HUDEP-2 (cell line): ENCODE measurements around the gene ARMH3.
"Not testable (repeated sequence)": the region's sequence is repeated elsewhere in the genome, so short reads cannot be mapped to it uniquely, and the experiment has no call there.

ENCODE experiments used
- DNase-seq, 76 experiments: peaks; one replicate each; lab custom pipeline; 2025; ENCODE audit not compliant: unreplicated experiment in 76 of 76; lab: John Stamatoyannopoulos, UW

ARMH3 gene

GRCh38 chr10:101993221-101993620 is 62.8 kb downstream of the ARMH3 start:
- no peak for DNase-seq

DNA sequence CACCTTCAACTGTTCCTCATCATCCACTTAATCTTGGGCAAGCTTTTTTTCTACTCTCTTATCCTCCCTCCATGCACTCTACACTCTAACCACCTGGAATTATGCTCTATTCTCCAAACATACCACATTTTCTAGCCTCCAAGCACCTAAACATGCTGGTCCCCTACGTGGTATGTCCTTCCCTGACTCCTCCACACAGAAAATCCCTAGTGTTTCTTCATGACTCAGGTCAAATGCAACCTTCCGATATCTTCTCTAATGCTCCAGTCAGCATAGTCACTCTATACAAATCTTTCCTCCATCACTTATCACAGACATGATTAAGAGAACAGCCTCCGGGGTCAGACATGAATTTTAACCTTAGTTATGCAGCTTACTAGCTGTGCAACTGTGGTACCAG is 68.8 kb downstream of the ARMH3 start:
- DNase-seq = no peak

DNA sequence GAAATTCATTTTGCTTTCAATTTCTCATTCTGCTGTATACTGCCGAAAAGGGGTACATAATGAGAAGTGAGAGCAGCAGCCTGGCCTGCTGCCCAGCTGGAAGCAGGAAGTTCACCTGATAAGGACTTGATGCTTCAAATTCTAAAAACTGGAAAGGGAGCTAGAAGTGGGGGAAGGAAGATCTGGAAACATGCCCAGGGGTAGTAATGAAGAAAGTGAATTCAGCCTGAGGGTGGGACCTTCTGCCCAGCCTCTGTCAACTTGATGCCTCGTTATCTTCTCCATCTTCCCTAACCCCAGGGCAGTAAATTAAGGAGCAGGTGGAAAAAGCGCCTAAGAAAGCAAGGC is 69.4 kb downstream of the ARMH3 start:
- DNase-seq = peak in 56 of 76 experiments; percentile 5 to 71 (median 34)

- not testable (repeated sequence) for DNase-seq
These were observed 75.3 kb downstream of the ARMH3 start for GRCh38 chr10:101980677-101981076.

DNA sequence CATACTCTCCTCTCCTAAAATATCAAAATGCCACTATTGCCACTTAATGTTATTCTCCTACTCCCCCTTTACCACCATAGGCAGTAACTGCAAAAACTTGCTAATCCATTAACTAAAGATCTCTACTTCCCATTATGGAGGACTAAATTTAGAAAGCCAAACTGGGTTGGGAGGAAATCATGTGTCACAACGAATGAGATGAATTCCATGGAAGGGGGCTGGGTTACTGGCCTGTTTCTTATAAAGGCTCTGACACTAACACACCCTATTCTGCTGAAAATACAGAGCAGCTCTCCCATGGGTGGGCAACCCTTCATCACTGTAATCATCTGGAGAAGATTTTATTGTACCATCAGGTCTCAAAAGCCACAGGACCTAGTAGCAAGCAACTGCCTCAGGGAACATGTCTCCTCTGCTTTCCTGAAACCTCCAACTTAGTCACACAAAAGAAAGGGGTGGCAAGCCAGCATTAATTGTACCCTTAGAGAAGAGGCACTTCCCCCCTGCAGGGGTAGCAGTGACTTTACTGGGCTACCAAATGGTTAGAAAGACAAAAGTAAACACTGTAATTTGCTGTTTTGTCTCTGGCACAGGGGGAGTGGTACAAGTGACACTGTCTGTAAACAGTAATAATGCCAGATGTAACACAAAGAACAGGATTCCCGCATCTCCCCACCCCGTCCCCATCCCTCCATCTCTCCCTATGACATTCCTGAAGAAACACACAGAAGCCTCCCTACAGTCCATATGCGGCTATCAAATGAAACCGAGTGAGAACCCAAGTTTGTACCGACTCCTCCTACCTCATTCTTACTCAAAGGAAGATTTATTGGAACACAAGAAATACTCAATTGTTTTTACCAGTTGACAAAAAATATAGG is 81.6 kb downstream of the ARMH3 start:
- DNase-seq = no peak

- DNase-seq = no peak
These were observed 83.2 kb downstream of the ARMH3 start for GRCh38 chr10:101972761-101973160.

DNA sequence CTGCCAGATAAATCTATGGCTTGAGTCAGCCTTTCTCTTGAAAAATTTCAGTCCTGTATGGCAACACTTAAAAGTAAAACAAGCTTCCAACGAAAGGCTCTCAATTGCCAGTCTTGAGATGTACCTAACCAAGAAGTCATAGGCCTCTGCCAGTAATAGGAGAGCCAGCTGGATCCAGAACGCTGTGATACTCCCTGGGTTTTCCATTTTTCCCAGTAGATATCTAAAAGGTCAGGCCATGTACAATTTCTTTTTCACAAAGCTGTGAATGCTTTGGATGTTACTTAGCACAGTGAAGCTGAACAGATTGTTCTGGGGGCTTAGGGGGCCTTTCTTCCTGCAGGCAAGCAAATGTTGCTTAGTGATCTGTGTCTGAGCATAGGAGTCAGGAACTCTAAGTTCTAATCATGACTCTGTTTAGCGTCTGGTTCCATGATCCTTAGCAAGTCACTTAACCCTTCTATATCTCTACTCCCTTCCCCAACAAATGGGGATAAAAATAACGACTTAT is 86.5 kb downstream of the ARMH3 start:
- DNase-seq = no peak

DNA sequence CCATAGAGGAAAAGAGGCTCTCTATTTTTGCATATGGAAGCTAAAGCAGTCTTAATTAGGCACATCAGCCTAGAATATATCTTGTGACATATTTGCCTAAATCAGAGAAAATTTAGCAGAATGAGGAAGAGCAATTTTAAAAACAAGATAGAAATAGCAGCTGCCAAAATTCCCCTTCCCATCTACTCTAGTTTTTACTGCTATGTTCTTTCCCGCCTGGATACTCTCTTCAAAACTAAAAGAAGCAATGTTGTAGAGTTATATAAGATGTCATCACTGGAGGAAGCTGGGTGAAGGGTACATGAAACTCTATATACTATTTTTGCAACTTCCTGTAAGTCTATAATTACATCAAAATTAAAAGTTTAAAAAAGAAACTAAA is 87.0 kb downstream of the ARMH3 start:
- DNase-seq = no peak

DNA sequence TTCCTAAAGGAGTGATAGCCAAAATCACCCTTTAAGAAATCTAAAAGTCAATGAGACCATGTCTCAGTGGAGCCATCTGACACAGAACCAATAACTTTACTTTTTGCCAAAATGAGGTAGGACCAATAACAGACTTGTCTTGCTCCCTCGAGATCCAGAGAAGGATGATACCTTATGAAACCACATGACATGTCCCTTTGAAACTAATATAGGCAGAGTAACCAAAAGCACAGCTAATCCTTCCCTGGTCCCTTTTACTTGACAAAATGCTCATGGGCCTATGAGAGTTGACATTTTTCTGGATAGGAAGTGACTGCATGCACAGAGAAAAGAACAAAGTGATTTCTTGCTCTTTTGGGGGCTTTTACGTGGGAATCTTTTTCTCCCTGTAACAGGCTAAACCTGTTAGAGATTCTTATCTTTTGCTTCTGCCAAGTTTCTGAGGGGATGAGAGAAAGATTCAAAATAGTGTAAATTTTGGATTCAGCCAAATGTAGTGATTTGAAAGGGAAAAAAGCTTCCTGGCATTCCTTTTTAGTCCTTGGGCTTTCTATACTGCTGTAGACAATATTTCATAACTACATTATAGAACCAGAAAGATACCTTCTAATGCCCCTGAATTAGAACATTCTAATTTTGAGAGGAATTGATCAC is 87.6 kb downstream of the ARMH3 start:
- no peak for DNase-seq

DNA sequence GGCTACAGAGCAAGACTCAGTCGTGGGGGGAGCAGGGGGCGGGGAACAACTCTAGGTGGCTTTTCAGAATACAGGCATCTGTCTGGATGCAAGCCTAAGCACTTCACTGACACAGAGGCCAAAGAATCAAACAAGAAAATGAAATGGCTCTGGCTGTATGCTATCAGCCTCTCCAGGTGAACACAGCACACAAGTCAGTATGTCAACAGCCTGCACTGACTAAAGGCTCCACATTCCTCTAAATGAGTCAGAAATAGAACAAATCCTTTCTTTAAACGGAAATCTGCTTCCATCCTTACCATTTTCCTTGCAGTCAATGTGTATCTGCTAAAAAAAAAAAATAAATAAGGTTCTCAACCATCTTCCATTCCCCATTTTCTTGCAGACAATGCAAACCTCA is 88.3 kb downstream of the ARMH3 start:
- DNase-seq = no peak

- DNase-seq = no peak
These were observed 88.9 kb downstream of the ARMH3 start for GRCh38 chr10:101967119-101967518.

- no peak for DNase-seq
These were observed 90.8 kb downstream of the ARMH3 start for GRCh38 chr10:101965075-101965765.

GRCh38 chr10:101961591-101962498 is 94.1 kb downstream of the ARMH3 start:
- DNase-seq = peak in 1 of 76 experiments; percentile 33

- no peak for DNase-seq
These were observed 95.0 kb downstream of the ARMH3 start for GRCh38 chr10:101960879-101961395.

- no peak for DNase-seq
These were observed 96.5 kb downstream of the ARMH3 start for GRCh38 chr10:101959346-101959916.

- no peak for DNase-seq
These were observed 97.3 kb downstream of the ARMH3 start for GRCh38 chr10:101958691-101959090.

DNA sequence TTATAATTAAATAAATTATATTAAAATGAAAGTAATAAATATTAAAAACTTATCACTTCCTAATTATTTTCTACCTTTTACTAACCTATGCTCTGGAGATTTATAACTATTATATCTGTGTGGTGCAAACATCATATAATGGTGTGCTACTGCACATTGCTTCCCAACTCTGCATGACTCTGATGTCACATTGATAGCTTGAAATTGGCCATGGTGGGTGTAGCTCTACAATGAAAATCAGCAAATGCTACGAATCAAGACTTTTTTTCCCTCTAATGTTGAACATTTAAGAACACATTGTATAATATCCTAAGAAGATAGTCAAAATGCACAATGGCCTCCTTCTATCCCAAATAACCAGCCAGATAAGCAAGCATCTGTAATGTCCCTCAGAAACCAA is 99.1 kb downstream of the ARMH3 start:
- DNase-seq = no peak

- no peak for DNase-seq
These were observed 99.9 kb downstream of the ARMH3 start for GRCh38 chr10:101956117-101956516.

GRCh38 chr10:101952191-101952590 is 103.8 kb downstream of the ARMH3 start:
- DNase-seq = no peak

GRCh38 chr10:101950213-101950612 is 105.8 kb downstream of the ARMH3 start:
- no peak for DNase-seq
